GM23338 (cell line): Measurements from ENCODE around the gene RGS7. TPM values are rescaled to one million over a fixed set of nuclear protein-coding genes. Genes with fewer than 3 reads are reported as not detected.
A peak's percentile ranks its signal among the peaks of the same experiment; 100 is the strongest.

Experiments used
- ATAC-seq: fragments of 200-7000 bp; cut with Tn5 transposase; 3 replicates; pipeline ENCODE4 v1.9.1; 2020
- DNase-seq: peaks from one replicate; pipeline ENCODE4 v3.0.0-alpha.2; 2015; ENCODE audit warnings: low spot score
- H2AFZ ChIP-seq: fragments of 200-600 bp; sonication (generic); 2 replicates; pipeline ENCODE4 v1.8.0; 2016; ENCODE audit warnings: antibody characterized with exemption, mild to moderate bottlenecking, moderate library complexity
- H3F3A ChIP-seq: fragments of 200-600 bp; sonication (generic); replicated peaks from 2 replicates; pipeline ENCODE4 v1.8.0; 2017; ENCODE audit warnings: antibody characterized with exemption, mixed run types, low read depth
- H3K27ac ChIP-seq: fragments of 200-600 bp; sonication (generic); 2 replicates; pipeline ENCODE4 v1.6.1; 2016; ENCODE audit warnings: low read depth
- H3K27me3 ChIP-seq: fragments of 200-600 bp; sonication (generic); 2 replicates; pipeline ENCODE4 v1.8.0; 2016; ENCODE audit warnings: mild to moderate bottlenecking, mixed run types, moderate library complexity; ENCODE audit not compliant: insufficient read depth
- H3K36me3 ChIP-seq: fragments of 200-600 bp; sonication (generic); 2 replicates; pipeline ENCODE4 v1.8.0; 2016; ENCODE audit warnings: mild to moderate bottlenecking; ENCODE audit not compliant: insufficient read depth
- H3K4me1 ChIP-seq: fragments of 200-600 bp; sonication (generic); 2 replicates; pipeline ENCODE4 v1.8.0; 2016; ENCODE audit warnings: mild to moderate bottlenecking, moderate library complexity; ENCODE audit not compliant: insufficient read depth
- H3K4me2 ChIP-seq: fragments of 200-600 bp; sonication (generic); 2 replicates; pipeline ENCODE4 v1.7.1; 2017; ENCODE audit warnings: mixed run types
- H3K4me3 ChIP-seq: fragments of 200-600 bp; sonication (generic); 2 replicates; pipeline ENCODE4 v1.6.1; 2016; ENCODE audit warnings: mixed run types
- H3K79me2 ChIP-seq: fragments of 200-600 bp; sonication (generic); replicated peaks from 2 replicates; pipeline ENCODE4 v1.8.0; 2017; ENCODE audit warnings: mild to moderate bottlenecking; ENCODE audit not compliant: insufficient read depth
- H3K9me2 ChIP-seq: fragments of 200-600 bp; sonication (generic); 2 replicates; pipeline ENCODE4 v1.8.0; 2017; ENCODE audit not compliant: insufficient read depth
- H4K20me1 ChIP-seq: fragments of 200-600 bp; sonication (generic); replicated peaks from 2 replicates; pipeline ENCODE4 v1.8.0; 2017; ENCODE audit warnings: mild to moderate bottlenecking; ENCODE audit not compliant: insufficient read depth
- H3K27ac Mint-ChIP-seq: 2 replicates; pipeline ENCODE4 v1.8.0; 2020; ENCODE audit warnings: inconsistent platforms, mild to moderate bottlenecking, moderate library complexity, mixed read lengths
- H3K27me3 Mint-ChIP-seq: 3 replicates; pipeline ENCODE4 v1.8.0; 2022; ENCODE audit warnings: low read depth, mild to moderate bottlenecking, moderate library complexity, mixed read lengths, inconsistent platforms; ENCODE audit not compliant: insufficient read depth, poor library complexity
- H3K36me3 Mint-ChIP-seq: 3 replicates; pipeline ENCODE4 v1.8.0; 2021; ENCODE audit warnings: low read depth, mild to moderate bottlenecking, inconsistent platforms, moderate library complexity, mixed read lengths
- H3K4me1 Mint-ChIP-seq: 3 replicates; pipeline ENCODE4 v1.8.0; 2020; ENCODE audit warnings: mild to moderate bottlenecking, inconsistent platforms, mixed read lengths
- H3K4me3 Mint-ChIP-seq: 3 replicates; pipeline ENCODE4 v1.8.0; 2021; ENCODE audit warnings: moderate library complexity, mild to moderate bottlenecking, inconsistent platforms, mixed read lengths
- H3K9me3 Mint-ChIP-seq: 3 replicates; pipeline ENCODE4 v1.8.0; 2020; ENCODE audit warnings: moderate library complexity, mild to moderate bottlenecking, inconsistent platforms, mixed read lengths
- CREB1 ChIP-seq: fragments of 250-450 bp; sonication (Bioruptor Pico); IDR thresholded peaks from 2 replicates; pipeline ENCODE4 v1.5.0; 2020; ENCODE audit warnings: low read depth, mild to moderate bottlenecking, moderate library complexity
- CTCF ChIP-seq, 2 experiments: fragments of 200-600 bp in 1 of 2; sonication (generic) in 1 of 2; conservative IDR thresholded peaks; 2 replicates each; pipeline versions ENCODE4 v1.5.1 to v1.6.1; 2016 to 2017; ENCODE audit warnings: antibody characterized with exemption in 2 of 2, low read depth in 2 of 2, mild to moderate bottlenecking in 2 of 2, moderate library complexity in 1 of 2
- ETS1 ChIP-seq: IDR thresholded peaks from 2 replicates; pipeline ENCODE4 v1.6.1; 2016; ENCODE audit warnings: antibody characterized with exemption
- EZH2 ChIP-seq: fragments of 200-600 bp; sonication (generic); IDR thresholded peaks from one replicate; pipeline ENCODE4 v1.8.0; 2017; ENCODE audit warnings: antibody characterized with exemption, mild to moderate bottlenecking, low read depth; ENCODE audit not compliant: unreplicated experiment
- EZH2phosphoT487 ChIP-seq: fragments of 200-600 bp; sonication (generic); IDR thresholded peaks from one replicate; pipeline ENCODE4 v1.8.1; 2018; ENCODE audit warnings: antibody characterized with exemption; ENCODE audit not compliant: unreplicated experiment
- JUNB ChIP-seq: IDR thresholded peaks from one replicate; pipeline ENCODE4 v1.6.1; 2016; ENCODE audit warnings: antibody characterized with exemption; ENCODE audit not compliant: unreplicated experiment
- NANOG ChIP-seq: IDR thresholded peaks from 2 replicates; pipeline ENCODE4 v1.6.1; 2016; ENCODE audit warnings: antibody characterized with exemption, borderline replicate concordance
- POLR2AphosphoS5 ChIP-seq: IDR thresholded peaks from 2 replicates; pipeline ENCODE4 v1.6.1; 2016; ENCODE audit warnings: antibody characterized with exemption, low read depth
- REST ChIP-seq: IDR thresholded peaks from one replicate; pipeline ENCODE4 v1.6.1; 2018; ENCODE audit warnings: antibody characterized with exemption; ENCODE audit not compliant: unreplicated experiment
- STAT1 ChIP-seq: IDR thresholded peaks from one replicate; pipeline ENCODE4 v1.6.1; 2016; ENCODE audit warnings: antibody characterized with exemption; ENCODE audit not compliant: unreplicated experiment
- ZNF114 ChIP-seq: fragments of 250-450 bp; sonication (Bioruptor Pico); IDR thresholded peaks from 2 replicates; pipeline ENCODE4 v1.5.0; 2020; ENCODE audit warnings: mild to moderate bottlenecking, moderate library complexity
- ZNF331 ChIP-seq: fragments of 250-450 bp; sonication (Bioruptor Pico); IDR thresholded peaks from 2 replicates; pipeline ENCODE4 v1.5.0; 2020; ENCODE audit warnings: low read depth, mild to moderate bottlenecking, moderate library complexity
- ZNF462 ChIP-seq: fragments of 250-450 bp; sonication (Bioruptor Pico); IDR thresholded peaks from 2 replicates; pipeline ENCODE4 v1.5.0; 2020; ENCODE audit warnings: mild to moderate bottlenecking, moderate library complexity
- polyA plus RNA-seq: library from polyadenylated mRNA; unstranded; fragments of >200 nt; fragmentation: Nextera tagmentation; extraction: Ambion mirVana; gene quantifications from 2 replicates; pipeline ENCODE4 v1.2.1, GENCODE V29; 2016
- total RNA-seq: library from RNA; depleted of rRNA; stranded (reverse); fragments of >200 nt; shearing (Covaris generic); gene quantifications from 2 replicates; pipeline ENCODE4 v1.2.3, GENCODE V29; 2014

Gene RGS7
- total and polyA plus RNA-seq, 2 experiments from 2014 or later: 2.0 to 2.2 TPM

- no peak overlapping the region for H3K4me3 ChIP-seq
- Mint-ChIP-seq H3K27me3 (peaks cover 5% of the 10 kb centered on the region), H3K9me3 (no peaks in the 10 kb centered on the region), H3K27ac (no peak overlapping the region), H3K36me3 (no peaks in the 10 kb centered on the region), H3K4me1 (peaks cover 20% of the 10 kb centered on the region), H3K4me3 (no peak overlapping the region)
- DNase-seq (no peak), ATAC-seq (peak; percentile 53)
- no peaks in the 10 kb centered on the region for H3K9me2 ChIP-seq
- H3F3A ChIP-seq: no peaks in the 10 kb centered on the region
- H3K27me3 ChIP-seq: no peaks in the 10 kb centered on the region
- no peaks in the 10 kb centered on the region for H3K36me3 ChIP-seq
- no peak overlapping the region for H3K4me2 ChIP-seq
- no peak for TF ChIP-seq ETS1
- no peak for TF ChIP-seq JUNB
- no peak for TF ChIP-seq REST
- TF ChIP-seq ZNF462 (CRISPR knock-in tag): no peak
- no peak for TF ChIP-seq EZH2
- no peak for TF ChIP-seq POLR2AphosphoS5
- TF ChIP-seq ZNF114 (CRISPR knock-in tag): no peak
- TF ChIP-seq CTCF (conservative IDR thresholded peaks at IDR 0.05; ENCODE audit: low read depth in 2 of 2): no peak
- TF ChIP-seq STAT1: no peak
- no peak for TF ChIP-seq NANOG
- TF ChIP-seq CREB1 (CRISPR knock-in tag): no peak
- no peak for TF ChIP-seq EZH2phosphoT487
- TF ChIP-seq ZNF331 (CRISPR knock-in tag): no peak
- H3K27ac ChIP-seq: no peak overlapping the region
- no peak overlapping the region for H2AFZ ChIP-seq
- no peaks in the 10 kb centered on the region for H3K79me2 ChIP-seq
- no peaks in the 10 kb centered on the region for H3K4me1 ChIP-seq
- H4K20me1 ChIP-seq: no peaks in the 10 kb centered on the region
These were observed 260.0 kb downstream of the RGS7 start for GRCh38 chr1:241096982-241097381.
